Right atrium auricular region (tissue), 2 donors: ENCODE results near the gene AGTRAP. TPM values are rescaled to one million over a fixed set of nuclear protein-coding genes. Genes with fewer than 3 reads are reported as not detected.

Experiments
- DNase-seq: peaks from one replicate; pipeline ENCODE4 v3.0.0-alpha.2; 2019; ENCODE audit warnings: low spot score
- H3K27ac ChIP-seq, 2 donors: fragments of 200-600 bp; sonication (generic); 1 replicate in 1 of 2; 2 replicates in 1 of 2; pipeline ENCODE4 v1.5.1; 2016 to 2019
- H3K27me3 ChIP-seq, 2 donors: fragments of 200-600 bp; sonication (generic); one replicate each; pipeline versions ENCODE4 v1.5.1 to v1.6.0; 2017 to 2019
- H3K36me3 ChIP-seq: fragments of 200-600 bp; sonication (generic); one replicate; pipeline ENCODE4 v1.5.1; 2016
- H3K4me1 ChIP-seq, 2 donors: fragments of 200-600 bp; sonication (generic); one replicate each; pipeline versions ENCODE4 v1.5.1 to v1.6.0; 2017 to 2019
- H3K4me3 ChIP-seq, 2 donors: fragments of 200-600 bp; sonication (generic); 1 replicate in 1 of 2; 2 replicates in 1 of 2; pipeline ENCODE4 v1.5.1; 2017 to 2019; ENCODE audit warnings: mild to moderate bottlenecking in 1 of 2, moderate library complexity in 1 of 2
- H3K9me3 ChIP-seq, 2 donors: fragments of 200-600 bp; sonication (generic); one replicate each; pipeline ENCODE4 v1.5.1; 2019
- total RNA-seq, 2 donors: library from RNA; depleted of rRNA; stranded (reverse); fragments of >200 nt; gene quantifications; one replicate each; pipeline ENCODE4 v1.1.0, GENCODE V29; 2016
- TF ChIP-seq, protein P1 (sequence below), 2 donors: fragments of 200-600 bp; sonication (generic); IDR thresholded peaks; one replicate each; pipeline ENCODE4 v1.5.1; 2019; ENCODE audit warnings: antibody characterized with exemption in 2 of 2

AGTRAP gene
- total RNA-seq, 2 donors from 2014 or later, result 20.8 to 47.2 TPM

DNA sequence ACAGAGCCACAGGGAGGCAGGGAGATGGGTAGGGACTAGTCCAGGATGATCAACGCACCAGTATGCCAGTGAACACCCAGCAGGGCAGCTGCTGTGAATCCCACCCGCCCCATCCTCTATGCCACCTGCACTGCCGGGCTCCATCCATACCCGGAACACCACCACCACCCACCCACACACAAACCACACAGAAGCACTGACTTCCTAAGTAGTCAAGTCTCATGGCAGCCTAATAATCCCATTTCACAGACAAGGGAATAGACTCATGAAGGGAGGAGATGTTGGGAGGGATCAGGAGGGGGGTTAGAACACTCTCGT lies 38.1 kb upstream of the AGTRAP start:
- DNase-seq, result no peak
- TF ChIP-seq, protein P1, sequence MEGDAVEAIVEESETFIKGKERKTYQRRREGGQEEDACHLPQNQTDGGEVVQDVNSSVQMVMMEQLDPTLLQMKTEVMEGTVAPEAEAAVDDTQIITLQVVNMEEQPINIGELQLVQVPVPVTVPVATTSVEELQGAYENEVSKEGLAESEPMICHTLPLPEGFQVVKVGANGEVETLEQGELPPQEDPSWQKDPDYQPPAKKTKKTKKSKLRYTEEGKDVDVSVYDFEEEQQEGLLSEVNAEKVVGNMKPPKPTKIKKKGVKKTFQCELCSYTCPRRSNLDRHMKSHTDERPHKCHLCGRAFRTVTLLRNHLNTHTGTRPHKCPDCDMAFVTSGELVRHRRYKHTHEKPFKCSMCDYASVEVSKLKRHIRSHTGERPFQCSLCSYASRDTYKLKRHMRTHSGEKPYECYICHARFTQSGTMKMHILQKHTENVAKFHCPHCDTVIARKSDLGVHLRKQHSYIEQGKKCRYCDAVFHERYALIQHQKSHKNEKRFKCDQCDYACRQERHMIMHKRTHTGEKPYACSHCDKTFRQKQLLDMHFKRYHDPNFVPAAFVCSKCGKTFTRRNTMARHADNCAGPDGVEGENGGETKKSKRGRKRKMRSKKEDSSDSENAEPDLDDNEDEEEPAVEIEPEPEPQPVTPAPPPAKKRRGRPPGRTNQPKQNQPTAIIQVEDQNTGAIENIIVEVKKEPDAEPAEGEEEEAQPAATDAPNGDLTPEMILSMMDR (IDR thresholded peaks at IDR 0.05), result no peak
- Histone ChIP-seq H3K4me3 (no peak overlapping the region), H3K9me3 (no peaks in the 10 kb centered on the region), H3K36me3 (no peaks in the 10 kb centered on the region), H3K4me1 (peaks cover 0 to 19% of the 10 kb centered on the region in 2 donors), H3K27ac (no peak overlapping the region), H3K27me3 (peaks cover 6 to 9% of the 10 kb centered on the region in 2 donors)

DNA sequence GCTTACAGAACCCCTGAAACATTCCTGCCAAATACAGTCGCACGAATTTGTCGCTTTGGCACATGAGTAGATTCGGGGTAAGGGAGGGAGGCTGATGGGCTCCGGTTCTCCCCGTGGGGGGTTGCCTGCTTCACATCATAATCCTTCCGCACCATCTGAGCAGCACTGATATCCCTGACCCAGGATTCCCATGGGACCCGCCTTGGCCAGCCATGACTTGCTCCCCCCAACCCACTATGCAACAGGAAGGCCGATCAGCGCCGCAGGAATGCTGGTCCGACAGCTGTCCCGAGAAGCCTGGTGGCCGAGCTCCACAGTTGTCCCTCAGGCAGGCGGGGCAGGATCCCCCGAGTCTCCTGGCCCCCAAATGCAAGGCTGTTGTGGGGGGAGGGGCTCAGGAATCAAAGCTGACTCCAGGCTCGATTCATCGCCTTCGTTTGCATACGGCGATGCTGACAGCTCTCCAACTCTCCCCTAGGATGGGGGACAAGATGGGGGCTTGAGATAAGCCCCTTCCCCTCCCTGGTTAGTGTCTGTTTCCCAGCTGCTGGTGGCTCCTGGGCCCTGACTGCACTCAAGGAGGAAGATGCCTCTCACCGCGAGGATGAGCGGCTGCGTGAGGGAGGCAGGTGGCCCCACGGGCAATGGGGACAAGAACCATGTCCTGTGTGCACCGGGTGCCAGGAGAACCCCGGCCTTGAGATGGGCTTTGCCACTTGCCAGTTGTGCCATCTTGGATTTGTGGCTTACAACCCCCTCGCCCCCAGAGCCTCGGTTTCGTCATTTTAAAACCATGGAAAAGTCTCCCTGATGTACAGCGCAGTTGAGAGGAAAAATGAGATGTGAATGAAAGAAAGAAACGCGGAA lies 35.1 kb upstream of the AGTRAP start:
- H3K27ac ChIP-seq, result no peak overlapping the region
- H3K9me3 ChIP-seq, result no peaks in the 10 kb centered on the region
- DNase-seq, result no peak
- H3K4me1 ChIP-seq, result peaks cover 0 to 11% of the 10 kb centered on the region in 2 donors
- H3K27me3 ChIP-seq, result peaks cover 0 to 6% of the 10 kb centered on the region in 2 donors
- TF ChIP-seq, protein P1 (IDR thresholded peaks at IDR 0.05), result no peak
- H3K4me3 ChIP-seq, result no peak overlapping the region
- no peaks in the 10 kb centered on the region for H3K36me3 ChIP-seq

DNA sequence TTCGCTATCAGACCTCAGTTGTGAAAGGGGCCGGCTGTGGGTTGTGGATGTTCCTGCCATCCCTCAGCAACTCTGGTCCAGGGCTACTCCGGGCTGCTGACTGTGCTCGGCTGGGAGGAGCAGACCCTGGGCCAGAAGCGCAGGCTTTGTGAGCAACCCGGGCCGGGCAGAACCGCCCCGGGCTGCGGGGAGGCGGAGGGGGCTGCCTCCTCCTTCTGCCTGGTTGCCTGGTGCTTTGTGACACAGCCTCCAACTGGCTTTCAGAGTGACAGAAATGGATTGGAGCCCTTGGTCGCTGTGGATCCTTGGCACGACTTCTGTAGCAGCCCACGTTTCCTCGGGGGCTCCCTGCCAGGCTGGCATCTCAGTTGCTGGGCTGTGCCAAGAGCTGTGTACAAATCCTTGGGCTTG lies 34.4 kb upstream of the AGTRAP start:
- no peaks in the 10 kb centered on the region for H3K36me3 ChIP-seq
- no peaks in the 10 kb centered on the region for H3K9me3 ChIP-seq
- H3K4me3 ChIP-seq, result no peak overlapping the region
- no peak for DNase-seq
- TF ChIP-seq, protein P1 (IDR thresholded peaks at IDR 0.05), result no peak
- H3K27ac ChIP-seq, result no peak overlapping the region
- peaks cover 0 to 6% of the 10 kb centered on the region in 2 donors for H3K27me3 ChIP-seq
- peaks cover 0 to 11% of the 10 kb centered on the region in 2 donors for H3K4me1 ChIP-seq

DNA sequence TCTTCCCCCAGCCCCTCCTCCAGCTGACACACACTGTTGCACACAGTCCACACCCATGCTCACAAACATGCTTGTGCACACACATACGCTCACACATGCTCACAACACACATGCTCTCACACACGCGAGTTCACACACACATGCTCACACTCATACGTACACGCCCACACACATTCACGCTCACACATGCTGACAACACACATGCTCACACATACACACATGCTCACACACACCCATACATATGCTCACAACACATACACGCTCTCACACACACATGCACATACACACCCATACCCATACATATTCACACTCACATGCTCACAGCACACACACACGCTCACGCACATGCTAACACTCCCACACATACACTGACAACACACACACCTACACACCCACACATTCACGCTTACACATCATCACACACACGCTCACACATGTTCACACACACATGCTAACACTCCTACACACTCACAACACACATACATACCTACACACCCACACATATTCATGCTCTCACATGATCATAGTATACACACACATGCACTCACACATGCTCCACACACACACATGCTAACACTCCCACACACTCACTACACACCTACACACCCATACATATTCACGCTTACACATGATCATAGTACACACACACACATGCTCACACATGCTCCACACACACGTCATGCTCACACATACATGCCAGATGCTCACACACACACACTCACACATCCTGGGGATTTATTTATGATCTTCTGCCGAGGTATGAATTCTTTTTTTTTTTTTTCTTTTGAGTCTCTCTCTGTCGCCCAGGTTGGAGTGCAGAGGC lies 33.7 kb upstream of the AGTRAP start:
- peaks cover 0 to 11% of the 10 kb centered on the region in 2 donors for H3K4me1 ChIP-seq
- TF ChIP-seq, protein P1 (IDR thresholded peaks at IDR 0.05), result no peak
- no peaks in the 10 kb centered on the region for H3K9me3 ChIP-seq
- H3K27me3 ChIP-seq, result peaks cover 0 to 6% of the 10 kb centered on the region in 2 donors
- no peak overlapping the region for H3K4me3 ChIP-seq
- H3K27ac ChIP-seq, result no peak overlapping the region
- H3K36me3 ChIP-seq, result no peaks in the 10 kb centered on the region
- DNase-seq, result no peak

DNA sequence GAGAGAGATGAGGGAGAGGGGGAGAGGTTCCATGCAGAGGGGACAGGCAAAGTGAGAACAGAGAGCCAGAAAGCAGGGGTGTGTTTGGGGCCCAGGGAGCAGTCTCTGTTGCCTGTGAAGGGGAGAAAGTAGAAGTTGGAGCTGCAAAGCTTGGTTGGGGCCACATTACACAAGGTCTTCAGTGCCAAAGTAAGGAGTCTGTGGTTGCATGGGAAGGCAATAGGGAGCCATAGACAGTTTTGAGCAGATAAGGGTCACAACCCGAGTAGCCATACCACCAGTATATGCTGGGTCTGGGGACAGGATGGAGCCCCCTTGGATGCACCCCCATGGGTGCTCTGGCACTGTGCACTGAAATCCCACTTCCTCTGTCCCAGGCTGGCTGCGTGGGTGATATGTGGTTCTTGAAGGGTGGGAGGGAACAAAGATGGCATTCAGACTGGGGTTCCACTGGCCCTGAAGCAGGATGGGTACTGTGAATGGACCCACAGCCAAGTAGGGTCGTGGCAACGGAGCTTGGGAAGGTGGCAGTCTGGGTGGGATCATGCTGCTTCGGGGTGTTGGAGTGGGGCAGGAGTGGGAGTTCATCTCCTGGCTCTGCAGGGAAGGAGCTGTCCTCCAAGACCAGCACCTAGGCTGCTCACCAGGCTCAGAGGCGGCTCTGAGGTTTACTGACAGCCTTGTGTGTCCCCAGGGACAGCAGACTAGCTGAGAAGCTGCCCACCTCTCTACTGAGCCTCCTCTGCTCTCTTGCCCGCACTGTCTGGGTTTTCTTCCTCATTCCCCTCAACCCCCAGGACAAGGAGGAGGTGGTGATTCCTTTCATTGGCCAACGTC lies 32.4 kb upstream of the AGTRAP start:
- DNase-seq, result no peak
- Histone ChIP-seq H3K27ac (no peak overlapping the region), H3K9me3 (no peaks in the 10 kb centered on the region), H3K4me1 (peaks cover 0 to 25% of the 10 kb centered on the region in 2 donors), H3K27me3 (peaks cover 0 to 6% of the 10 kb centered on the region in 2 donors), H3K36me3 (no peaks in the 10 kb centered on the region), H3K4me3 (no peak overlapping the region)
- TF ChIP-seq, protein P1 (IDR thresholded peaks at IDR 0.05), result no peak
